Left lung (tissue), 10 donors: Measurements from ENCODE around the gene KCNV2. TPM values are rescaled to one million over a fixed set of nuclear protein-coding genes. Genes with fewer than 3 reads are reported as not detected.

ENCODE experiments used
- ATAC-seq: fragments of 200-7000 bp; cut with Tn5 transposase; one replicate; pipeline ENCODE4 v1.9.1; 2020; ENCODE audit warnings: moderate library complexity
- DNase-seq, 4 donors: peaks; one replicate each; pipeline ENCODE4 v3.0.0-alpha.2; 2013 to 2020
- H3K27ac ChIP-seq, 2 donors: fragments of 200-600 bp; sonication (generic) in 1 of 2; one replicate each; pipeline versions ENCODE4 v1.5.0 to v1.8.0; 2020 to 2021
- H3K27me3 ChIP-seq, 2 donors: fragments of 200-600 bp; sonication (generic) in 1 of 2; one replicate each; pipeline versions ENCODE4 v1.5.0 to v1.8.0; 2020 to 2021
- H3K36me3 ChIP-seq, 2 donors: fragments of 200-600 bp; sonication (generic) in 1 of 2; one replicate each; pipeline versions ENCODE4 v1.5.0 to v1.8.0; 2020 to 2021
- H3K4me1 ChIP-seq, 2 donors: fragments of 200-600 bp; one replicate each; pipeline ENCODE4 v1.8.0; 2021
- H3K4me3 ChIP-seq, 2 donors: fragments of 200-600 bp; sonication (generic) in 1 of 2; one replicate each; pipeline versions ENCODE4 v1.5.0 to v1.8.0; 2020 to 2021; ENCODE audit warnings: mild to moderate bottlenecking in 1 of 2
- H3K9me3 ChIP-seq, 2 donors: fragments of 200-600 bp; sonication (generic) in 1 of 2; one replicate each; pipeline versions ENCODE4 v1.5.0 to v1.8.0; 2020 to 2021
- CTCF ChIP-seq, 2 donors: fragments of 200-600 bp; sonication (generic) in 1 of 2; IDR thresholded peaks; one replicate each; pipeline versions ENCODE4 v1.5.0 to v1.8.0; 2021; ENCODE audit warnings: antibody characterized with exemption in 2 of 2
- intact Hi-C, 2 donors: fragments of 100-400 bp; cut with DNase I; formaldehyde crosslinking; loops; one replicate each; pipeline versions ENCODE4 v1.11.2 to v1.14.2; 2022
- polyA plus RNA-seq, 6 donors: library from polyadenylated mRNA; unstranded; fragments of 120-200 nt; gene quantifications; one replicate each; pipeline ENCODE4 v1.2.1, GENCODE V29; 2013; ENCODE audit not compliant: insufficient read length in 6 of 6
- total RNA-seq, 2 donors: library from RNA; stranded (reverse); fragmentation: NEBNext Ultra II Directional; extraction: Animal tissue kit (Norgen Biotek cat#: 25700); gene quantifications; one replicate each; pipeline ENCODE4 v1.2.1, GENCODE V29; 2021
- donor health status: DM: no; HTN: yes; CAD: no.
- donor health status: DM: no; HTN: no; CAD: no.

The KCNV2 gene
- total and polyA plus RNA-seq, 8 donors: 0.17 to 0.31 (median 0.25) TPM; not detected in 2

- Histone ChIP-seq H3K4me1 (no peaks in the 10 kb centered on the region), H3K36me3 (no peaks in the 10 kb centered on the region), H3K4me3 (no peak overlapping the region), H3K9me3 (no peaks in the 10 kb centered on the region), H3K27ac (no peak overlapping the region), H3K27me3 (no peaks in the 10 kb centered on the region)
- no peak for DNase-seq
- no peak for TF ChIP-seq CTCF (IDR thresholded peaks at IDR 0.05)
- intact Hi-C loops: no loop called here
- no peak for ATAC-seq
Measured at GRCh38 chr9:2729003-2729402, 11.7 kb downstream of the KCNV2 start.

- DNase-seq: no peak
- H3K4me3 ChIP-seq: no peak overlapping the region
- no peaks in the 10 kb centered on the region for H3K36me3 ChIP-seq
- intact Hi-C loops: no loop called here
- H3K9me3 ChIP-seq: no peaks in the 10 kb centered on the region
- no peaks in the 10 kb centered on the region for H3K4me1 ChIP-seq
- no peak for ATAC-seq
- H3K27me3 ChIP-seq: no peaks in the 10 kb centered on the region
- no peak for TF ChIP-seq CTCF (IDR thresholded peaks at IDR 0.05)
- no peak overlapping the region for H3K27ac ChIP-seq
Measured at GRCh38 chr9:2729721-2730120, 12.4 kb downstream of the KCNV2 start.

GRCh38 chr9:2730971-2731370 is 13.7 kb downstream of the KCNV2 start:
- no peak for TF ChIP-seq CTCF (IDR thresholded peaks at IDR 0.05)
- Histone ChIP-seq H3K27ac (no peak overlapping the region), H3K4me1 (no peaks in the 10 kb centered on the region), H3K4me3 (no peak overlapping the region), H3K9me3 (no peaks in the 10 kb centered on the region), H3K27me3 (no peaks in the 10 kb centered on the region), H3K36me3 (no peaks in the 10 kb centered on the region)
- intact Hi-C loops: no loop called here
- ATAC-seq: no peak
- no peak for DNase-seq

- no peaks in the 10 kb centered on the region for H3K27me3 ChIP-seq
- no peak for TF ChIP-seq CTCF (IDR thresholded peaks at IDR 0.05)
- H3K36me3 ChIP-seq: no peaks in the 10 kb centered on the region
- H3K4me3 ChIP-seq: no peak overlapping the region
- intact Hi-C loops: no loop called here
- no peak for ATAC-seq
- no peak overlapping the region for H3K27ac ChIP-seq
- no peaks in the 10 kb centered on the region for H3K4me1 ChIP-seq
- no peak for DNase-seq
- H3K9me3 ChIP-seq: no peaks in the 10 kb centered on the region
Measured at GRCh38 chr9:2732492-2732891, 15.2 kb downstream of the KCNV2 start.

GRCh38 chr9:2740616-2741015 is 23.3 kb downstream of the KCNV2 start:
- H3K4me1 ChIP-seq: no peaks in the 10 kb centered on the region
- ATAC-seq: no peak
- DNase-seq: no peak
- no peak overlapping the region for H3K27ac ChIP-seq
- no peaks in the 10 kb centered on the region for H3K9me3 ChIP-seq
- H3K4me3 ChIP-seq: no peak overlapping the region
- TF ChIP-seq CTCF (IDR thresholded peaks at IDR 0.05): no peak
- no peaks in the 10 kb centered on the region for H3K27me3 ChIP-seq
- intact Hi-C loops: no loop called here
- peaks cover 0 to 6% of the 10 kb centered on the region in 2 donors for H3K36me3 ChIP-seq
